WI38 (cell line): Measurements from ENCODE around the gene AGAP1.
A peak's percentile ranks its signal among the peaks of the same experiment; 100 is the strongest.

Experiments used
- H3K4me3 ChIP-seq: 2 replicates; pipeline ENCODE4 v1.5.1; 2011; ENCODE audit warnings: low read depth, mild to moderate bottlenecking, control low read depth, low read length
- CTCF ChIP-seq: IDR thresholded peaks from 2 replicates; pipeline ENCODE4 v1.5.1; 2012; ENCODE audit warnings: low read depth, mild to moderate bottlenecking, control low read depth, low read length

AGAP1 gene

GRCh38 chr2:235613649-235614048 lies 119.8 kb downstream of the AGAP1 start:
- no peak for TF ChIP-seq CTCF

GRCh38 chr2:235614176-235614860 lies 120.5 kb downstream of the AGAP1 start:
- TF ChIP-seq CTCF = no peak
- H3K4me3 ChIP-seq = no peak overlapping the region

More at GRCh38 chr2:235613649-235614048, 119.8 kb downstream of the AGAP1 start:
- H3K4me3 ChIP-seq = no peak overlapping the region

DNA sequence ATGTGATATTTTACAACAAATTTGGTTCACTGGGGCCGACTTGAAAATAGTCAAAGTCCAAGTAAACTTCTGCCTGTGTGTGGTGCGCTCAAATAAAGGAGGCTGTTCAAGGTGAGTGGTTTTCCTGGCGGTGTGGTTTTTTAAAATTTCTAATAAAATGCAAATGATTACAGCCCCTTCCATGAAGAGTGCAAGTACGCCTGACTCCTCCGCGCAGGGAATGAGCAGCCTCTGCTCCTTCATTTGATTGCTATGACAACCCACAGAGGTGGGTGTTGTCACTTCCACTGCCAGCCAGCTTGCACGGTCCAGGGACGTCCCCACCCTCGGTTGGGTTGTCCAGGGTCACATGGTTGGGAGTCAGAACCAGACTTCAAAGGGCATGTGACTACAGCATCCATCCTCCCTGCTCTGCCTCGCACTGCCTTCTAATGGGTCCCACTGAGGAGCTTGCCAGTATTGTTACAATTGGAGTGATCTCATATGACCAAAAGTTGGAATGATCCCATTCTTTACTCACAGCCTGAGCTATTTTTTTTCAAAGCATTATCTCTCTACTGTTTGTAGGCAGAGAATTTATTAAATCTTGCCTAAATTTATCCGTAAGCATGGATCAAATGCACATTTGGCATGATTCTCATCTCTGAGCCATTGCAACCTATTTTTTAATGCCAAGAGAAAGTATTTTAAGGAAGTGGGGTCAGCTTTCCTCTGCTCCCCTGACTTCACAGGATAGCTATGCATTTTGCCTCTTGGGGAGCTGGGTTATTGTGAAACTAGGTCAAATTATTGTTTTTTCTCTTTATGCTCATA lies 121.3 kb downstream of the AGAP1 start:
- no peak for TF ChIP-seq CTCF
- no peak overlapping the region for H3K4me3 ChIP-seq

DNA sequence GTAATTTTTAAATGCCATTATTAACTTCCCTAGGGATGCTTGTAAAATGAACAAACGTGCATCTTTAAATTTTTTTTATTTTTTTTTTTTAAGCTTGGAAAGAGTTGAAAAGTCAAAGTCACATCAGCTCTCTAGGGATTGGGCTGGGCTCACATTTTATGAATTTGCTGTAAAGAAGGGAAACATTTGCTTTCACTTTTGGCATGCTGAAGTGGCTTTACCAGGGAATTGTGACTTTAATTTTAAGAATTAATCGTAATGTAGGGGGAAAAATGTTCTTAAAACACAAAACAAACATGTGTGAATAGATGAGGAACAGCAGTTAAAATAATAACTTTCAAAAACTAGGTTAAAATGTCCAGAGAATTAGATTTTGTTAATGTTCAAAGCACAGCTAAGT lies 123.0 kb downstream of the AGAP1 start:
- no peak overlapping the region for H3K4me3 ChIP-seq
- TF ChIP-seq CTCF = no peak

GRCh38 chr2:235618039-235618438 lies 124.2 kb downstream of the AGAP1 start:
- TF ChIP-seq CTCF = no peak
- H3K4me3 ChIP-seq = 0 out of 2 replicates have a peak overlapping the region, but pooled peaks have one; percentile 4

DNA sequence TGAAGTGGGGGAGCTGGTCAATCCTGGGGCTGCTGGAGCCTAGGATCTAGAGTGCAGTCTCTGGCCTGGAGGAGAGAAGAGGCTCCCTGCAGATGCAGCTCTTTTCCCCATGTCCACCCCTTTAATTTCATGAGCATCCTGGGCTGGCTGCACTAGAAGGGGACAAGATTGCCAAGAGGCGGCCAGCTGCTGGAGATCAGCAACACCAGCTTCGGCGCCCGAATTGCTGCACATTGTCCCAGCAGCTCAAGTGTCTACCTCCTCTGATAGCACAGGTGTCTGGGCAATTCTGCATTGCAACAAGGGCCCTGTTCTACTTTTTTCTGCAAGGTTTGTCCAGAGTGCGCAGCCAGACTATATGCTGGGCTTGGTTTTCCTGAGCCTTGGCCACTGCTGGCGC lies 125.7 kb downstream of the AGAP1 start:
- TF ChIP-seq CTCF = no peak
- H3K4me3 ChIP-seq = no peak overlapping the region

GRCh38 chr2:235621736-235622135 lies 127.9 kb downstream of the AGAP1 start:
- H3K4me3 ChIP-seq = no peak overlapping the region
- no peak for TF ChIP-seq CTCF
